ENCODE data around the gene ALDH1A3. TPM values are rescaled to one million over a fixed set of nuclear protein-coding genes. Genes with fewer than 3 reads are reported as not detected.

The ALDH1A3 gene
- total RNA-seq, 1 experiment from 2014 or later: 879 TPM

DNA sequence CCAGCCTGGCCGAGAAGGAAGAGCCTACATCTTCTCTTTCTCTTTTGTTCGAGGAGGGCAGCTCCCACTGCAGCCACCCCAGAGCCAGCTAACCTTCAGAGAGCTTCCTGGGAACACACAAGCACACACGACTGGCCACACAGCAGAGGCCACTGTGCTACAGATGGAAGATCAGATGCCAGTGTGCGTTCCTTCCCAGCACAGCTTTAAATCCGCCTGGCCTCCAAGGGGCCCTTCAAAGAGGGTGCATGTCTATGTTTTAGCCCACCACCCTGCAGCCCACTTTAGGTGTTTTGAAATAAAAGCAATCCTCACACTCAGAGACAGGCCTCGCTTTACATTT, 12.4 kb downstream of the ALDH1A3 start:
- no peak overlapping the region for H3K4me3 ChIP-seq
- no peak for DNase-seq
- H3K36me3 ChIP-seq: peaks cover 97% of the 10 kb centered on the region
- H3K9me3 ChIP-seq: no peaks in the 10 kb centered on the region
- no peaks in the 10 kb centered on the region for H3K27me3 ChIP-seq

GRCh38 chr15:100893261-100893963, 13.8 kb downstream of the ALDH1A3 start:
- H3K27me3 ChIP-seq: no peaks in the 10 kb centered on the region
- DNase-seq: no peak
- H3K36me3 ChIP-seq: peaks cover 98% of the 10 kb centered on the region
- no peaks in the 10 kb centered on the region for H3K9me3 ChIP-seq
- H3K4me3 ChIP-seq: no peak overlapping the region

DNA sequence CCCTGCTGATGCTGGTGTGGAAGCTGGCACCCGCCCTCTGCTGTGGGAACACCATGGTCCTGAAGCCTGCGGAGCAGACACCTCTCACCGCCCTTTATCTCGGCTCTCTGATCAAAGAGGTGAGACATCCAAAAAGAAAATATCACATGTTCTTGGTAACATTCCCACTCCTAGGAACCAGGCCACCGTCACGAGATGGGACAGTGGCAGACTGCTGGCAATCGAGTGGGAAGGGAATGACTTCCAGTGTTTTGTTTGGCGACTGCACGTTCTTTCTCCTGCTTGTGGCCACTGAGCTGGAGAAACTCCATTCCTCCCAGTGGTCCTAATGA, 14.3 kb downstream of the ALDH1A3 start:
- H3K9me3 ChIP-seq: no peaks in the 10 kb centered on the region
- H3K36me3 ChIP-seq: peaks cover 98% of the 10 kb centered on the region
- no peak for DNase-seq
- H3K4me3 ChIP-seq: no peak overlapping the region
- no peaks in the 10 kb centered on the region for H3K27me3 ChIP-seq

- Histone ChIP-seq H3K4me3 (no peak overlapping the region), H3K27me3 (no peaks in the 10 kb centered on the region), H3K36me3 (peaks cover 98% of the 10 kb centered on the region), H3K9me3 (no peaks in the 10 kb centered on the region)
- DNase-seq: no peak
Observed at GRCh38 chr15:100895721-100896120, 16.1 kb downstream of the ALDH1A3 start.

DNA sequence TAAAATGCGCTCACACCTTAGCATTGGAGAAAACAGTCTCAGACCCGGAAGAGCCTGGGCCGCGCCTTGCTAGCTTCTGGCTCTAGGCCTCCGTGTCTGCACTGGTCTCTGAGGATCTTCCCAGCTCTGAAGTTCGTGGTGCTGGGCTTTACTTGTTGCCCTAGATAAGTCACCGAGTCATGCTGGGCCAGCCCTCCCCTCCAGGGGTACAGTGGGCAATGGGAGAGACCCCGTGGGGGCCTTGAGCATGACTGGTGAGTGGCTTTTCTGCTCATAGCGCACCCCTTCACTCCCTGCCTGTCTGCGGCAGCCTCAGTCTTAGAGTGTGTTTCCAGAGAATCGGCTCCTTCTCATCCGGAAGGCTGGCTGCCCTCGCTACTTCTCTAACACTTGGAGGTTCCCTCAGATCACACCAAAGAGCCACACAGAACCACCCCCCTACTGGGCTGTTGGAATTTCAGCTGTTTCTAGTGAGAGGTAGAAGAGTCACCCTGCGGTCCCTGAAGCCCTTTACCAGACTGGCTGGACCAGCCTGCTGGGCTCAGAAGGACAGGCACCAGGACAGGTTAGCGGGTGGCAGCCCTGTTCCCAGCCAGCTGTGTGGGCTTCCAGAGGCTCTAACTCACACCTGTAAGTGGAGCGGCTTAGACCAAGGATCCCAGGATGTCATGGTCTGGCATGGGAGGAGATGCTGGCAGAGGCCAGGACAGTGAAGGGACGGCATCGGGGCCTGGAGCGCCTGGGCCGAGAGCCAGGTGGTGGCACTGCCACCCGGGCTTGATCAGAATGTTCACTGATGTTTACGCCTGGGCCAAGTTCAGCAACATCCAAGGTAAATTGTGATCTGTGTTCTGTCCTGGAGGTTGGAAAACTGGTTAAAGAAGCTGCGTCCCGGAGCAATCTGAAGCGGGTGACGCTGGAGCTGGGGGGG, 17.9 kb downstream of the ALDH1A3 start:
- no peak for DNase-seq
- Histone ChIP-seq H3K9me3 (no peaks in the 10 kb centered on the region), H3K36me3 (peaks cover 98% of the 10 kb centered on the region), H3K27me3 (no peaks in the 10 kb centered on the region), H3K4me3 (no peak overlapping the region)

GRCh38 chr15:100898152-100898490, 18.5 kb downstream of the ALDH1A3 start:
- H3K27me3 ChIP-seq: no peaks in the 10 kb centered on the region
- no peak for DNase-seq
- H3K9me3 ChIP-seq: no peaks in the 10 kb centered on the region
- H3K4me3 ChIP-seq: no peak overlapping the region
- peaks cover 97% of the 10 kb centered on the region for H3K36me3 ChIP-seq

DNA sequence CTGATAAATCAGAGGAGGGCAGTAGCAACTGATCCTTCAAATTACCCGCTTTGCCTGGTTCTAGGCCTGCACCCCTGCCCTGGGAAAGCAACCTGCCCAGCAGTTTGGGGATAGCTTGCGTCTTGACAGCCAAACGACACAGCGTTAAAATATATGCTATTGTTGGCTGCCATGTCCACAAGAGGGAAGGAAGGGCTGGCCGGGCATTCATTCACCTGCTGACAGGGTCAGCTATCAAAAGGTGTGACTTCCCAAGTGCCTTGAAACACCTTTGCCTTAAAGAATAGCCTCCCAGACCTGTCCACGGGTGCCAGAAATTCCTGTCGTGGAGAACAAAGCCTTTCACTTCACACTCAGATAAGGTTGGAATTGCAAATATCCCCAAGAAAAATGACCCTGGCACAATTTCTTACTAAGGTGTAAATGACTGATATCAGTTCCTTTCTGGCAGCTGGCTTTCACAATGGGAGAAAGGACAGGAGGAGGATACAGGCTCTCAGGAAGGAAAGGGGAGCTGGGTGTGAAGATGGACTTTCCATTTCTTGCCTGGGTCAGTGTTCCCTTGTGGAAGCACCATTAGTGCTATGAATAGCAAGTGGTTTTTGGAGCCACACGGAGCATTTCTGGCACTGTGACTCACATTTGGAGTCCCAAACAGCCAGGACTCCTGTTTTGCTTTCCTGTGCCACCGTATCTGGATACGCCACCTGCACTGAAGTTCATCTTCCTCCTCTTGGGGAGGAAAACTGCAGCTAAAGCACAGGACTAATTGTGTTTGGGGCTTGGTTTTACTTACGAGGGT, 19.2 kb downstream of the ALDH1A3 start:
- no peak for DNase-seq
- peaks cover 97% of the 10 kb centered on the region for H3K36me3 ChIP-seq
- no peaks in the 10 kb centered on the region for H3K27me3 ChIP-seq
- H3K4me3 ChIP-seq: no peak overlapping the region
- no peaks in the 10 kb centered on the region for H3K9me3 ChIP-seq

DNA sequence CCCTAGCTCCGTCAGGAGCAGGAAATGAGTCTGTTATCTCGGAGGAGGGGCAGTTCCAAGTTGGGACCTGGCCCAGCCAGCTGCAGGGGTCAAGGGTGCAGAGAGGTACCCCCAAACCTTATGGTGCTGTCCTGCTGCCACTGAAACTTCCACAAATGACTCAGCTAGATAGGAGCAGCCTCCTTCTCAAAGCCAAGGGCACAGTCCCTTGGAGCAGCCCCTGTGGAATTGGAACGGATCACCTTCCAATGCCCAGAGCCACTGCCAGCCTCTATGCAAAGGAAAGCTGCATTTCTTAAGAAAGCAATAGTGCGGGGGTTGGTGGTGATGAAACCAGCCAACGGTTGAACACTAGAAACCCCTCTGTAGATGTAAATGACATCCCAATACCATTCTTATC, 20.0 kb downstream of the ALDH1A3 start:
- Histone ChIP-seq H3K36me3 (peaks cover 95% of the 10 kb centered on the region), H3K9me3 (no peaks in the 10 kb centered on the region), H3K4me3 (no peak overlapping the region), H3K27me3 (no peaks in the 10 kb centered on the region)
- DNase-seq: no peak

GRCh38 chr15:100900136-100900794, 20.6 kb downstream of the ALDH1A3 start:
- no peaks in the 10 kb centered on the region for H3K27me3 ChIP-seq
- H3K36me3 ChIP-seq: peaks cover 97% of the 10 kb centered on the region
- no peak for DNase-seq
- H3K9me3 ChIP-seq: no peaks in the 10 kb centered on the region
- no peak overlapping the region for H3K4me3 ChIP-seq

DNA sequence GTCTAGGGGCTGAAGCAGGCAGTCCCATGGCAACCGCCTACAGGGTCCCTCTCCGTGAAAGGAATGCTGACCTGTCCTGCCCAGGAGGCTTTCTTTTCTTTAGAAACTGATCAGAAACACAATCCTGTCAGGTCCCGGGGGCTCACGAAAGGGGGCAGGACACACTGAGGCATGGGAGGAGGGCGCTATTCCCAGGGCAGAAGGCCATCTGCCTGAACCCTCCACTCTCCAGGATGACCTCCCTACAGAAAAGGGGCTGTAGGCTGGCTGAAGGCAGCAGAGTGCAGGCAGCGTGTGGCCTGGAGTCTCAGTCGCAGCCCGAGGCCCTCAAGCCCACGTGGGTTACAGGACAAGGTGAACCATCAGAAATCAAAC, 21.2 kb downstream of the ALDH1A3 start:
- H3K9me3 ChIP-seq: no peaks in the 10 kb centered on the region
- DNase-seq: no peak
- H3K27me3 ChIP-seq: no peaks in the 10 kb centered on the region
- H3K36me3 ChIP-seq: peaks cover 97% of the 10 kb centered on the region
- no peak overlapping the region for H3K4me3 ChIP-seq

DNA sequence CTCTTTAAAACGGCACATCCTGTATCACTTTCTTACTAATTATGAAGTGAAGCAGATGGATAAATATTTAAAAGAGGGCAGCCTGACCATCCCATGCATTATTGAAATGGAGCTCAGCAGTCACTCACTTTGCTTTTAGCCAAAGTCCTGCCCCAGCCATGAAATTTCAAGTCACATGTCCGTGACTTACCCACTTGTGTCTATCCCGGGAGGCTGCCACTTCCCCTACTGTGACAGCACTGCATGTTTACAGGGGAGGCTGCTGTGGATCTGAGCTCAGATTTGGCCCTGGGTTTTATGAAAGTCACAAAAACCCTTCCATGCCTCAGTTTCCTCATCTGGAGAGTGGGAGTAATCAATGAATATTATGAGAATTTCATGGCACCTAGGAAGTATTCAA, 21.7 kb downstream of the ALDH1A3 start:
- Histone ChIP-seq H3K9me3 (no peaks in the 10 kb centered on the region), H3K4me3 (no peak overlapping the region), H3K36me3 (peaks cover 97% of the 10 kb centered on the region), H3K27me3 (no peaks in the 10 kb centered on the region)
- DNase-seq: no peak

DNA sequence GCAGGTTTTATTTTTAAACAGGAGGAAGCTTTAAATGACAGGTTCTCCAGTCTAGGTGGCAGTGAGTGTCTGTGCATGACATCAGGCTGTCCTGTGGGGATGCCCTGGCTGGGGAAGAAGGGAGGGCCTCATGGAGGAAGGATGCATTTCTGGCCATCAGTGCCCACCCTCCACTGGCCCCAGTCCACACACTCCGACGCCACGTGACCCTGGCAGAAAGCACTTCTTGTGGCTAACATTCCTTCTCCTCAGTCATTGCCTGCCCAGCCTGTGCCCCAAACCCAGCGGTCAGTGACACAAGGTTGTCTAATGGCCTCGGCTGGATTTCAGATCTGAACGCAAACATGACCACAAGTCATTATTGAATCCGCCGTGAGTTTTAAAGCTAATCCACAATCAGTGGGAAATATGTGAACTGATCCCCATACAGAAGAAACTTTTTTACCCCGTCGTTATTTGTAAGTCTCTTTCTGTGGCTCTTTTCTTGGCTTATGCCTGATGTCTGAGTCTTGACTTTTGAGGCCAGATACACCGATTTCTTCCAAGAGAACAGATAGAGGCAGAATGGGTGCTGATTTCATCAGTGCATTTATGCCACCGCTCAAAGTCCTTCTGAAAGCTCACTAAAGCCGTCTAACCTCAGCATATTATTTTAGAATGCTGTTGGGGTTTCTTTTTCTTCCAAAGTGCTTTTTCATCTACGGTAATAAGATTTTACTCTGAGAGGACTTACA, 22.2 kb downstream of the ALDH1A3 start:
- H3K4me3 ChIP-seq: 0 out of 2 replicates have a peak overlapping the region, but pooled peaks have one; percentile 3

DNA sequence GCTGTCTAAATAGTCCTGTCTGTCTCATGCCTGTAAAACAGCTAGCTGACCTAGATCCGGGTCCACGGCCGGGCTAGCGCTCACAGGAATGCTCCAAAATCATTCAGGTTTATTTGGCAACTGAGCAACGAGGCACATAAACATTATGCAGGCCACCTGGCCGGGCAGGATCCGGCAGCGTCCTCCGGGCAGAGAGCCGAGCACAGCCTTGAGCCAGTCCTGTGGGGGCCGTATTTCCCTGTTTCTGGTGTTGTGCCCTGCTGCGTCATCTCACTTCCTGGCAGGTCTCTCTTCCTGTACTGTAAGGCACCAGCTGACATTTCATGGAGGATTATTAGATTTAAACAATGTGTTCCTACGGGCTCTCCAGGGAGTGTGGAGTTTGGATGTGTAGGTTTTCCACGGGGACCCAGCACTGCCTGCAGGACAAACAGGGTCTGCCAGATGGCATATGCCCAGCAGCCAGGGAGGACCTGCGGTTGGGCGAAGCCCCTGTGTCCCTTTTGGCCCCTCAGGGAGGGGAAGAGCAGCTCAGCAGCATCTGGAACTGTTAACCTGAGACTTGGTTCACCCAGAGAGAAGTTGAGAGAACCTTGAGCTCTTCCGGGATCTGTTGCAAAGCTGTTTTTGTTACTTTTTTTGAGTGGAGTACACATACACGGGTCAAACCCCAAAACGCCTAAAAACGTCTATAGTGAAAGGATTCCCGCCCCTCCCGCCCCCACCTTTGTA, 23.0 kb downstream of the ALDH1A3 start:
- Histone ChIP-seq H3K27me3 (no peaks in the 10 kb centered on the region), H3K36me3 (peaks cover 97% of the 10 kb centered on the region), H3K4me3 (0 out of 2 replicates have a peak overlapping the region, but pooled peaks have one; percentile 3), H3K9me3 (no peaks in the 10 kb centered on the region)
- DNase-seq: peak; percentile 96

More for the DNA sequence above, 22.2 kb downstream of the ALDH1A3 start:
- DNase-seq: peak; percentile 72
- Histone ChIP-seq H3K27me3 (no peaks in the 10 kb centered on the region), H3K36me3 (peaks cover 97% of the 10 kb centered on the region), H3K9me3 (no peaks in the 10 kb centered on the region)

GRCh38 chr15:100903168-100903554, 23.5 kb downstream of the ALDH1A3 start:
- H3K27me3 ChIP-seq: no peaks in the 10 kb centered on the region
- no peak overlapping the region for H3K4me3 ChIP-seq
- H3K36me3 ChIP-seq: peaks cover 95% of the 10 kb centered on the region
- no peaks in the 10 kb centered on the region for H3K9me3 ChIP-seq
- DNase-seq: no peak

- Histone ChIP-seq H3K4me3 (no peak overlapping the region), H3K36me3 (peaks cover 90% of the 10 kb centered on the region), H3K27me3 (no peaks in the 10 kb centered on the region), H3K9me3 (no peaks in the 10 kb centered on the region)
- no peak for DNase-seq
Observed at GRCh38 chr15:100905850-100906249, 26.2 kb downstream of the ALDH1A3 start.

- no peaks in the 10 kb centered on the region for H3K27me3 ChIP-seq
- no peaks in the 10 kb centered on the region for H3K9me3 ChIP-seq
- no peak for DNase-seq
- H3K4me3 ChIP-seq: no peak overlapping the region
- H3K36me3 ChIP-seq: peaks cover 90% of the 10 kb centered on the region
Observed at GRCh38 chr15:100908466-100908865, 28.8 kb downstream of the ALDH1A3 start.

Measured in MG63 (cell line).